GM23338 (cell line): ENCODE measurements around the gene STAMBP. TPM values are rescaled to one million over a fixed set of nuclear protein-coding genes. Genes with fewer than 3 reads are reported as not detected.

Experiments used
- ATAC-seq: fragments of 200-7000 bp; cut with Tn5 transposase; 3 replicates; pipeline ENCODE4 v1.9.1; 2020
- DNase-seq: peaks from one replicate; pipeline ENCODE4 v3.0.0-alpha.2; 2015; ENCODE audit warnings: low spot score
- H2AFZ ChIP-seq: fragments of 200-600 bp; sonication (generic); 2 replicates; pipeline ENCODE4 v1.8.0; 2016; ENCODE audit warnings: antibody characterized with exemption, mild to moderate bottlenecking, moderate library complexity
- H3F3A ChIP-seq: fragments of 200-600 bp; sonication (generic); replicated peaks from 2 replicates; pipeline ENCODE4 v1.8.0; 2017; ENCODE audit warnings: antibody characterized with exemption, mixed run types, low read depth
- H3K27ac ChIP-seq: fragments of 200-600 bp; sonication (generic); 2 replicates; pipeline ENCODE4 v1.6.1; 2016; ENCODE audit warnings: low read depth
- H3K27me3 ChIP-seq: fragments of 200-600 bp; sonication (generic); 2 replicates; pipeline ENCODE4 v1.8.0; 2016; ENCODE audit warnings: mild to moderate bottlenecking, mixed run types, moderate library complexity; ENCODE audit not compliant: insufficient read depth
- H3K36me3 ChIP-seq: fragments of 200-600 bp; sonication (generic); 2 replicates; pipeline ENCODE4 v1.8.0; 2016; ENCODE audit warnings: mild to moderate bottlenecking; ENCODE audit not compliant: insufficient read depth
- H3K4me1 ChIP-seq: fragments of 200-600 bp; sonication (generic); 2 replicates; pipeline ENCODE4 v1.8.0; 2016; ENCODE audit warnings: mild to moderate bottlenecking, moderate library complexity; ENCODE audit not compliant: insufficient read depth
- H3K4me2 ChIP-seq: fragments of 200-600 bp; sonication (generic); 2 replicates; pipeline ENCODE4 v1.7.1; 2017; ENCODE audit warnings: mixed run types
- H3K4me3 ChIP-seq: fragments of 200-600 bp; sonication (generic); 2 replicates; pipeline ENCODE4 v1.6.1; 2016; ENCODE audit warnings: mixed run types
- H3K79me2 ChIP-seq: fragments of 200-600 bp; sonication (generic); replicated peaks from 2 replicates; pipeline ENCODE4 v1.8.0; 2017; ENCODE audit warnings: mild to moderate bottlenecking; ENCODE audit not compliant: insufficient read depth
- H3K9me2 ChIP-seq: fragments of 200-600 bp; sonication (generic); 2 replicates; pipeline ENCODE4 v1.8.0; 2017; ENCODE audit not compliant: insufficient read depth
- H4K20me1 ChIP-seq: fragments of 200-600 bp; sonication (generic); replicated peaks from 2 replicates; pipeline ENCODE4 v1.8.0; 2017; ENCODE audit warnings: mild to moderate bottlenecking; ENCODE audit not compliant: insufficient read depth
- H3K27ac Mint-ChIP-seq: 2 replicates; pipeline ENCODE4 v1.8.0; 2020; ENCODE audit warnings: inconsistent platforms, mild to moderate bottlenecking, moderate library complexity, mixed read lengths
- H3K27me3 Mint-ChIP-seq: 3 replicates; pipeline ENCODE4 v1.8.0; 2022; ENCODE audit warnings: low read depth, mild to moderate bottlenecking, moderate library complexity, mixed read lengths, inconsistent platforms; ENCODE audit not compliant: insufficient read depth, poor library complexity
- H3K36me3 Mint-ChIP-seq: 3 replicates; pipeline ENCODE4 v1.8.0; 2021; ENCODE audit warnings: low read depth, mild to moderate bottlenecking, inconsistent platforms, moderate library complexity, mixed read lengths
- H3K4me1 Mint-ChIP-seq: 3 replicates; pipeline ENCODE4 v1.8.0; 2020; ENCODE audit warnings: mild to moderate bottlenecking, inconsistent platforms, mixed read lengths
- H3K4me3 Mint-ChIP-seq: 3 replicates; pipeline ENCODE4 v1.8.0; 2021; ENCODE audit warnings: moderate library complexity, mild to moderate bottlenecking, inconsistent platforms, mixed read lengths
- H3K9me3 Mint-ChIP-seq: 3 replicates; pipeline ENCODE4 v1.8.0; 2020; ENCODE audit warnings: moderate library complexity, mild to moderate bottlenecking, inconsistent platforms, mixed read lengths
- CREB1 ChIP-seq: fragments of 250-450 bp; sonication (Bioruptor Pico); IDR thresholded peaks from 2 replicates; pipeline ENCODE4 v1.5.0; 2020; ENCODE audit warnings: low read depth, mild to moderate bottlenecking, moderate library complexity
- EZH2 ChIP-seq: fragments of 200-600 bp; sonication (generic); IDR thresholded peaks from one replicate; pipeline ENCODE4 v1.8.0; 2017; ENCODE audit warnings: antibody characterized with exemption, mild to moderate bottlenecking, low read depth; ENCODE audit not compliant: unreplicated experiment
- EZH2phosphoT487 ChIP-seq: fragments of 200-600 bp; sonication (generic); IDR thresholded peaks from one replicate; pipeline ENCODE4 v1.8.1; 2018; ENCODE audit warnings: antibody characterized with exemption; ENCODE audit not compliant: unreplicated experiment
- JUNB ChIP-seq: IDR thresholded peaks from one replicate; pipeline ENCODE4 v1.6.1; 2016; ENCODE audit warnings: antibody characterized with exemption; ENCODE audit not compliant: unreplicated experiment
- NANOG ChIP-seq: IDR thresholded peaks from 2 replicates; pipeline ENCODE4 v1.6.1; 2016; ENCODE audit warnings: antibody characterized with exemption, borderline replicate concordance
- POLR2AphosphoS5 ChIP-seq: IDR thresholded peaks from 2 replicates; pipeline ENCODE4 v1.6.1; 2016; ENCODE audit warnings: antibody characterized with exemption, low read depth
- STAT1 ChIP-seq: IDR thresholded peaks from one replicate; pipeline ENCODE4 v1.6.1; 2016; ENCODE audit warnings: antibody characterized with exemption; ENCODE audit not compliant: unreplicated experiment
- ZNF114 ChIP-seq: fragments of 250-450 bp; sonication (Bioruptor Pico); IDR thresholded peaks from 2 replicates; pipeline ENCODE4 v1.5.0; 2020; ENCODE audit warnings: mild to moderate bottlenecking, moderate library complexity
- polyA plus RNA-seq: library from polyadenylated mRNA; unstranded; fragments of >200 nt; fragmentation: Nextera tagmentation; extraction: Ambion mirVana; gene quantifications from 2 replicates; pipeline ENCODE4 v1.2.1, GENCODE V29; 2016
- total RNA-seq: library from RNA; depleted of rRNA; stranded (reverse); fragments of >200 nt; shearing (Covaris generic); gene quantifications from 2 replicates; pipeline ENCODE4 v1.2.3, GENCODE V29; 2014
- TF ChIP-seq, protein P1 (sequence below), 2 experiments: fragments of 200-600 bp in 1 of 2; sonication (generic) in 1 of 2; conservative IDR thresholded peaks; 2 replicates each; pipeline versions ENCODE4 v1.5.1 to v1.6.1; 2016 to 2017; ENCODE audit warnings: antibody characterized with exemption in 2 of 2, low read depth in 2 of 2, mild to moderate bottlenecking in 2 of 2, moderate library complexity in 1 of 2
- TF ChIP-seq, protein P2 (sequence below): IDR thresholded peaks from 2 replicates; pipeline ENCODE4 v1.6.1; 2016; ENCODE audit warnings: antibody characterized with exemption
- TF ChIP-seq, protein P3 (sequence below): fragments of 250-450 bp; sonication (Bioruptor Pico); IDR thresholded peaks from 2 replicates; pipeline ENCODE4 v1.5.0; 2020; ENCODE audit warnings: mild to moderate bottlenecking, moderate library complexity
- TF ChIP-seq, protein P4 (sequence below): IDR thresholded peaks from one replicate; pipeline ENCODE4 v1.6.1; 2018; ENCODE audit warnings: antibody characterized with exemption; ENCODE audit not compliant: unreplicated experiment

The STAMBP gene
- total and polyA plus RNA-seq, 2 experiments from 2014 or later: 33.9 to 106 TPM

DNA sequence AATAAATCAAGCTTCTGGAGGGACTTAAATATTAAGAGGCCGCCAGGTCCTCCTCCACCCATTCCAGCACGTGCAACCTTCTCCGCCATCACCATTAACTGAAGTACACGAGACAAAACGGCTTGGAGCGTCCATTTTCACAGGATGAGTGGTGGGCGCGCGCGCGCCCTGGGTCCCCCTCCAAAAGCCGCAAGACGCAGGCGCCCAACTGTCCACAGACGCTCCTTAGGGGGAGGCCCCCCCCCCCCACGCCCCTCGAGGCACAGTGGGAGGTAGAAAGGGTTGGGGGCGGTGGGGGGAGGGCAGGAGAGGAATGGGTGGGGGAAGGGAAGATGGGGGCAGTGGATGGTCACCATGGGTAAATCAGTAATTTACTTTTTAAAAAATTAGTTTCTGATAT is 10.5 kb upstream of the STAMBP start (continued):
- TF ChIP-seq, protein P1, sequence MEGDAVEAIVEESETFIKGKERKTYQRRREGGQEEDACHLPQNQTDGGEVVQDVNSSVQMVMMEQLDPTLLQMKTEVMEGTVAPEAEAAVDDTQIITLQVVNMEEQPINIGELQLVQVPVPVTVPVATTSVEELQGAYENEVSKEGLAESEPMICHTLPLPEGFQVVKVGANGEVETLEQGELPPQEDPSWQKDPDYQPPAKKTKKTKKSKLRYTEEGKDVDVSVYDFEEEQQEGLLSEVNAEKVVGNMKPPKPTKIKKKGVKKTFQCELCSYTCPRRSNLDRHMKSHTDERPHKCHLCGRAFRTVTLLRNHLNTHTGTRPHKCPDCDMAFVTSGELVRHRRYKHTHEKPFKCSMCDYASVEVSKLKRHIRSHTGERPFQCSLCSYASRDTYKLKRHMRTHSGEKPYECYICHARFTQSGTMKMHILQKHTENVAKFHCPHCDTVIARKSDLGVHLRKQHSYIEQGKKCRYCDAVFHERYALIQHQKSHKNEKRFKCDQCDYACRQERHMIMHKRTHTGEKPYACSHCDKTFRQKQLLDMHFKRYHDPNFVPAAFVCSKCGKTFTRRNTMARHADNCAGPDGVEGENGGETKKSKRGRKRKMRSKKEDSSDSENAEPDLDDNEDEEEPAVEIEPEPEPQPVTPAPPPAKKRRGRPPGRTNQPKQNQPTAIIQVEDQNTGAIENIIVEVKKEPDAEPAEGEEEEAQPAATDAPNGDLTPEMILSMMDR (conservative IDR thresholded peaks at IDR 0.05; ENCODE audit: low read depth in 2 of 2): no peak
- TF ChIP-seq STAT1 (no peak), EZH2 (no peak), NANOG (no peak), CREB1 (CRISPR knock-in tag) (no peak)

DNA sequence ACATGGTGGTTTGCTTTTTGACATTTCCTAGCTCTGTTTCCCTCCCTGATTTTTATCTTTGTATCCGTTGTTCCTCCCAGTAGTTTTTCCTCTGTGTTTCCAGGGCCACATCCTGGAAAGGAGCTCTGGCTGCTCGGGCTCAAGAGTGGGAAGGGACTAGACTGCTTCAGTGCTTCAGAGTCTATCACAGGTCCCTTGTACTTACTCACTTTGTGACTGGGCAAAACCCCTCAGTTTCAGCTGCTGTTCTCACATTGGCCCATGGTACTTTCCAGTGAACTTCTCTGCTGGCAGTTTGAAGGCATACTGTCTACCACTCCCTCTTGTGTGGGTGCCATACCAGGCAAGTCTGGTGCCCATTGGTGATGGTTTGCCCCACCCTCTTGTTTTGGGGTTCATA is 7.5 kb upstream of the STAMBP start:
- H3K36me3 ChIP-seq: no peaks in the 10 kb centered on the region
- peaks cover 10% of the 10 kb centered on the region; the same call in 1 of the 2 replicates for H3K4me1 ChIP-seq
- peaks cover 5% of the 10 kb centered on the region for H3K27me3 Mint-ChIP-seq
- H3K9me2 ChIP-seq: no peaks in the 10 kb centered on the region
- H3K27ac ChIP-seq: no peak overlapping the region
- H3K4me3 ChIP-seq: no peak overlapping the region
- TF ChIP-seq NANOG (no peak), EZH2phosphoT487 (no peak), POLR2AphosphoS5 (no peak), ZNF114 (CRISPR knock-in tag) (no peak), JUNB (no peak), EZH2 (no peak), CREB1 (CRISPR knock-in tag) (no peak)
- TF ChIP-seq, protein P2, sequence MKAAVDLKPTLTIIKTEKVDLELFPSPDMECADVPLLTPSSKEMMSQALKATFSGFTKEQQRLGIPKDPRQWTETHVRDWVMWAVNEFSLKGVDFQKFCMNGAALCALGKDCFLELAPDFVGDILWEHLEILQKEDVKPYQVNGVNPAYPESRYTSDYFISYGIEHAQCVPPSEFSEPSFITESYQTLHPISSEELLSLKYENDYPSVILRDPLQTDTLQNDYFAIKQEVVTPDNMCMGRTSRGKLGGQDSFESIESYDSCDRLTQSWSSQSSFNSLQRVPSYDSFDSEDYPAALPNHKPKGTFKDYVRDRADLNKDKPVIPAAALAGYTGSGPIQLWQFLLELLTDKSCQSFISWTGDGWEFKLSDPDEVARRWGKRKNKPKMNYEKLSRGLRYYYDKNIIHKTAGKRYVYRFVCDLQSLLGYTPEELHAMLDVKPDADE: no peak
- TF ChIP-seq, protein P3, sequence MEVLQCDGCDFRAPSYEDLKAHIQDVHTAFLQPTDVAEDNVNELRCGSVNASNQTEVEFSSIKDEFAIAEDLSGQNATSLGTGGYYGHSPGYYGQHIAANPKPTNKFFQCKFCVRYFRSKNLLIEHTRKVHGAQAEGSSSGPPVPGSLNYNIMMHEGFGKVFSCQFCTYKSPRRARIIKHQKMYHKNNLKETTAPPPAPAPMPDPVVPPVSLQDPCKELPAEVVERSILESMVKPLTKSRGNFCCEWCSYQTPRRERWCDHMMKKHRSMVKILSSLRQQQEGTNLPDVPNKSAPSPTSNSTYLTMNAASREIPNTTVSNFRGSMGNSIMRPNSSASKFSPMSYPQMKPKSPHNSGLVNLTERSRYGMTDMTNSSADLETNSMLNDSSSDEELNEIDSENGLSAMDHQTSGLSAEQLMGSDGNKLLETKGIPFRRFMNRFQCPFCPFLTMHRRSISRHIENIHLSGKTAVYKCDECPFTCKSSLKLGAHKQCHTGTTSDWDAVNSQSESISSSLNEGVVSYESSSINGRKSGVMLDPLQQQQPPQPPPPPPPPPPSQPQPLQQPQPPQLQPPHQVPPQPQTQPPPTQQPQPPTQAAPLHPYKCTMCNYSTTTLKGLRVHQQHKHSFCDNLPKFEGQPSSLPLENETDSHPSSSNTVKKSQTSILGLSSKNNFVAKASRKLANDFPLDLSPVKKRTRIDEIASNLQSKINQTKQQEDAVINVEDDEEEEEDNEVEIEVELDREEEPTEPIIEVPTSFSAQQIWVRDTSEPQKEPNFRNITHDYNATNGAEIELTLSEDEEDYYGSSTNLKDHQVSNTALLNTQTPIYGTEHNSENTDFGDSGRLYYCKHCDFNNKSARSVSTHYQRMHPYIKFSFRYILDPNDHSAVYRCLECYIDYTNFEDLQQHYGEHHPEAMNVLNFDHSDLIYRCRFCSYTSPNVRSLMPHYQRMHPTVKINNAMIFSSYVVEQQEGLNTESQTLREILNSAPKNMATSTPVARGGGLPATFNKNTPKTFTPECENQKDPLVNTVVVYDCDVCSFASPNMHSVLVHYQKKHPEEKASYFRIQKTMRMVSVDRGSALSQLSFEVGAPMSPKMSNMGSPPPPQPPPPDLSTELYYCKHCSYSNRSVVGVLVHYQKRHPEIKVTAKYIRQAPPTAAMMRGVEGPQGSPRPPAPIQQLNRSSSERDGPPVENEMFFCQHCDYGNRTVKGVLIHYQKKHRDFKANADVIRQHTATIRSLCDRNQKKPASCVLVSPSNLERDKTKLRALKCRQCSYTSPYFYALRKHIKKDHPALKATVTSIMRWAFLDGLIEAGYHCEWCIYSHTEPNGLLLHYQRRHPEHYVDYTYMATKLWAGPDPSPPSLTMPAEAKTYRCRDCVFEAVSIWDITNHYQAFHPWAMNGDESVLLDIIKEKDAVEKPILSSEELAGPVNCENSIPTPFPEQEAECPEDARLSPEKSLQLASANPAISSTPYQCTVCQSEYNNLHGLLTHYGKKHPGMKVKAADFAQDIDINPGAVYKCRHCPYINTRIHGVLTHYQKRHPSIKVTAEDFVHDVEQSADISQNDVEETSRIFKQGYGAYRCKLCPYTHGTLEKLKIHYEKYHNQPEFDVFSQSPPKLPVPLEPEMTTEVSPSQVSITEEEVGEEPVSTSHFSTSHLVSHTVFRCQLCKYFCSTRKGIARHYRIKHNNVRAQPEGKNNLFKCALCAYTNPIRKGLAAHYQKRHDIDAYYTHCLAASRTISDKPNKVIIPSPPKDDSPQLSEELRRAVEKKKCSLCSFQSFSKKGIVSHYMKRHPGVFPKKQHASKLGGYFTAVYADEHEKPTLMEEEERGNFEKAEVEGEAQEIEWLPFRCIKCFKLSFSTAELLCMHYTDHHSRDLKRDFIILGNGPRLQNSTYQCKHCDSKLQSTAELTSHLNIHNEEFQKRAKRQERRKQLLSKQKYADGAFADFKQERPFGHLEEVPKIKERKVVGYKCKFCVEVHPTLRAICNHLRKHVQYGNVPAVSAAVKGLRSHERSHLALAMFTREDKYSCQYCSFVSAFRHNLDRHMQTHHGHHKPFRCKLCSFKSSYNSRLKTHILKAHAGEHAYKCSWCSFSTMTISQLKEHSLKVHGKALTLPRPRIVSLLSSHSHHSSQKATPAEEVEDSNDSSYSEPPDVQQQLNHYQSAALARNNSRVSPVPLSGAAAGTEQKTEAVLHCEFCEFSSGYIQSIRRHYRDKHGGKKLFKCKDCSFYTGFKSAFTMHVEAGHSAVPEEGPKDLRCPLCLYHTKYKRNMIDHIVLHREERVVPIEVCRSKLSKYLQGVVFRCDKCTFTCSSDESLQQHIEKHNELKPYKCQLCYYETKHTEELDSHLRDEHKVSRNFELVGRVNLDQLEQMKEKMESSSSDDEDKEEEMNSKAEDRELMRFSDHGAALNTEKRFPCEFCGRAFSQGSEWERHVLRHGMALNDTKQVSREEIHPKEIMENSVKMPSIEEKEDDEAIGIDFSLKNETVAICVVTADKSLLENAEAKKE (CRISPR knock-in tag): no peak
- TF ChIP-seq, protein P4, sequence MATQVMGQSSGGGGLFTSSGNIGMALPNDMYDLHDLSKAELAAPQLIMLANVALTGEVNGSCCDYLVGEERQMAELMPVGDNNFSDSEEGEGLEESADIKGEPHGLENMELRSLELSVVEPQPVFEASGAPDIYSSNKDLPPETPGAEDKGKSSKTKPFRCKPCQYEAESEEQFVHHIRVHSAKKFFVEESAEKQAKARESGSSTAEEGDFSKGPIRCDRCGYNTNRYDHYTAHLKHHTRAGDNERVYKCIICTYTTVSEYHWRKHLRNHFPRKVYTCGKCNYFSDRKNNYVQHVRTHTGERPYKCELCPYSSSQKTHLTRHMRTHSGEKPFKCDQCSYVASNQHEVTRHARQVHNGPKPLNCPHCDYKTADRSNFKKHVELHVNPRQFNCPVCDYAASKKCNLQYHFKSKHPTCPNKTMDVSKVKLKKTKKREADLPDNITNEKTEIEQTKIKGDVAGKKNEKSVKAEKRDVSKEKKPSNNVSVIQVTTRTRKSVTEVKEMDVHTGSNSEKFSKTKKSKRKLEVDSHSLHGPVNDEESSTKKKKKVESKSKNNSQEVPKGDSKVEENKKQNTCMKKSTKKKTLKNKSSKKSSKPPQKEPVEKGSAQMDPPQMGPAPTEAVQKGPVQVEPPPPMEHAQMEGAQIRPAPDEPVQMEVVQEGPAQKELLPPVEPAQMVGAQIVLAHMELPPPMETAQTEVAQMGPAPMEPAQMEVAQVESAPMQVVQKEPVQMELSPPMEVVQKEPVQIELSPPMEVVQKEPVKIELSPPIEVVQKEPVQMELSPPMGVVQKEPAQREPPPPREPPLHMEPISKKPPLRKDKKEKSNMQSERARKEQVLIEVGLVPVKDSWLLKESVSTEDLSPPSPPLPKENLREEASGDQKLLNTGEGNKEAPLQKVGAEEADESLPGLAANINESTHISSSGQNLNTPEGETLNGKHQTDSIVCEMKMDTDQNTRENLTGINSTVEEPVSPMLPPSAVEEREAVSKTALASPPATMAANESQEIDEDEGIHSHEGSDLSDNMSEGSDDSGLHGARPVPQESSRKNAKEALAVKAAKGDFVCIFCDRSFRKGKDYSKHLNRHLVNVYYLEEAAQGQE: no peak
- H3K4me3 Mint-ChIP-seq: no peak overlapping the region
- H3K27ac Mint-ChIP-seq: no peak overlapping the region
- no peak overlapping the region for H2AFZ ChIP-seq
- H3K36me3 Mint-ChIP-seq: no peaks in the 10 kb centered on the region
- no peak for DNase-seq
- no peaks in the 10 kb centered on the region for H4K20me1 ChIP-seq
- no peaks in the 10 kb centered on the region for H3K27me3 ChIP-seq
- ATAC-seq: no peak
- H3K4me2 ChIP-seq: no peak overlapping the region
- H3K4me1 Mint-ChIP-seq: peaks cover 11% of the 10 kb centered on the region
- no peaks in the 10 kb centered on the region for H3K9me3 Mint-ChIP-seq
- no peaks in the 10 kb centered on the region for H3F3A ChIP-seq
- no peaks in the 10 kb centered on the region for H3K79me2 ChIP-seq
